ENCODE data around the gene FSIP1.

The FSIP1 gene

GRCh38 chr15:39554746-39555387 lies 227.8 kb downstream of the FSIP1 start:
- no peak overlapping the region for H3K4me3 ChIP-seq (ENCODE audit: low read length)
- no peak for TF ChIP-seq CTCF (IDR thresholded peaks at IDR 0.05; ENCODE audit: insufficient read depth, low read depth, low read length, missing control alignments)
- no peak for DNase-seq (ENCODE audit: low read depth)

DNA sequence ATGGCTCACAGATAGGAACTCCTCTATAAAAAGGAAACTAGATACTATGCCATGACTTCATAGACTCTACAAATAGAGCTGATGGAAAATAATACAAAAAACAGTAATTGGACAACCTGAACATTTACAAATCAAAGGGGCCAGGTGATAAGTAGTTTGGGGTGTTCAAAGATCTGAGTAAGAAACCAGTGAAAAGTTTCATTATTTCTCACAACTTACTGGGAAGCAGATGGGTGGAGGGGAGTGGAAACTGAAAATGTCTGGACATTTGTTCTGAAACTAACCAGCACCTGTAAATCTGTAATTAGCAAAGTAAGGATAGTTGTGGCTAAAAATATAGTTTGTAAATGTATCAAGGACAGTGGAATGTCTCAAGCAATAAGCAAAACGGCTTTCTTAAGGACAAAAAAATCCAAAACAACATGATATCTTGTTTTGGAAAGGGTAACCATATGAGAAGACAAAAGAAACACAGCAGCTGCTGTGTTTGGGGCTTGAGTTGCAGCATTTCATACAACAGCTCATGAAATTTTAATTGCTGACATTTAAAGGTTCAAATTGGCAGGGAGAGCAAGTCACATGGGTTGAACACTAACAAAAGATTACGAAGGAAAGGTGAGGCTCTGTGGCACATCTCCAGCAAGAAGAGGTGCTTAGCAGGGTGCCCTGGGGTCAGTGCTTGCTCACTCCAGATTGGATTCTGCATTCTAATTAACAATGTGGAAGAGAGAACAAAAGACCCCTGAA lies 228.5 kb downstream of the FSIP1 start:
- no peak overlapping the region for H3K4me3 ChIP-seq (ENCODE audit: low read length)
- no peak for DNase-seq (ENCODE audit: low read depth)
- no peak for TF ChIP-seq CTCF (IDR thresholded peaks at IDR 0.05; ENCODE audit: insufficient read depth, low read depth, low read length, missing control alignments)

DNA sequence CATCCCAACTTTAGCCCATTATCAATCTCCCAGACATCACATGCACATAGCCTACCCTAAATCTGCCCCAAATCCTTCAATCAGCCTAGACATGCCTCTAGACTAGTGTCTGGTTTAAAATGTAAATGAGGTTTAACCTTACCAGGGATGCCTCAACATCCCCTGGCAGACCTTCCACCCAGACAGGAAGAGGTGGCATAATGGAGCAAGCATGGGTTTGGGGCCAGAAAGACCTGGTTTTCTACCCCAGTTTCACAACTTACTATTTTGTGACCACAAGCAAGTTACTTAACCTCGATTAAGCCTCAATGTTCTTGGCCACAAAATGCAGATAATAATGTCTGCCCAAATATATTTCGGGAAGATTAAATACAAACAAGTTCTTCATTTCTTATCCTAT lies 230.1 kb downstream of the FSIP1 start:
- no peak overlapping the region for H3K4me3 ChIP-seq (ENCODE audit: low read length)
- no peak for TF ChIP-seq CTCF (IDR thresholded peaks at IDR 0.05; ENCODE audit: insufficient read depth, low read depth, low read length, missing control alignments)
- DNase-seq (ENCODE audit: low read depth): no peak

DNA sequence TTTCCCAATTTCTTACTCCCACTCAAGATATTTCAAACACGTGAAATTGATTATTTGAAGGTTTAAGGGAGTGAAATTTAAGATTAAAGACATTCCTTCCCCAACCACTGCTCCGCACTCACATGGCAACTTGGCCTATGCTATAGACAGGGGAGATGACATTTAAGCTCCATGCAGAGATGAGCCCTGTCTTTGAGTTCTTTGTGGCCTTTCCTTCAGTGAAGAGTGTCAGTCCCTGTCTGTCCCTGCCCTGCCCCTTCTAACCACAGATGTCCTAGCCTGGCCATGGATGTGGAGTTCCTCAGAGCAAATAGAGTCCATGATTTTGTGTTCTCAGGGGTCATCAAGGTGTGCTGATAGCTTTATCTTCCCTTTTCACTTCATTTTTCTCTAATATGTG lies 231.2 kb downstream of the FSIP1 start:
- H3K4me3 ChIP-seq (ENCODE audit: low read length): no peak overlapping the region
- DNase-seq (ENCODE audit: low read depth): no peak
- no peak for TF ChIP-seq CTCF (IDR thresholded peaks at IDR 0.05; ENCODE audit: insufficient read depth, low read depth, low read length, missing control alignments)

All from epithelial cell of esophagus (primary cell).